Endodermal cell (in vitro differentiated cells): ENCODE results near the gene KRT2. TPM values are rescaled to one million over a fixed set of nuclear protein-coding genes. Genes with fewer than 3 reads are reported as not detected.
A peak's percentile ranks its signal among the peaks of the same experiment; 100 is the strongest.

Experiments
- DNase-seq: peaks from one replicate; pipeline ENCODE4 v3.0.0-alpha.2; 2017
- H3K27ac ChIP-seq: 2 replicates; pipeline ENCODE4 v1.5.1; 2013; ENCODE audit warnings: mild to moderate bottlenecking, low read depth, low read length, moderate library complexity
- H3K27me3 ChIP-seq: 2 replicates; pipeline ENCODE4 v1.6.1; 2013; ENCODE audit warnings: mild to moderate bottlenecking, low read length, moderate library complexity; ENCODE audit not compliant: insufficient read depth, control insufficient read depth, poor library complexity, severe bottlenecking
- H3K36me3 ChIP-seq: 2 replicates; pipeline ENCODE4 v1.7.0; 2013; ENCODE audit warnings: mild to moderate bottlenecking, low read length, moderate library complexity; ENCODE audit not compliant: control insufficient read depth, insufficient read depth
- H3K4me1 ChIP-seq: one replicate; pipeline ENCODE4 v1.7.0; 2013; ENCODE audit warnings: low read length; ENCODE audit not compliant: control insufficient read depth, insufficient read depth
- H3K4me3 ChIP-seq: 2 replicates; pipeline ENCODE4 v1.5.1; 2013; ENCODE audit warnings: mild to moderate bottlenecking, low read length, moderate library complexity
- H3K9ac ChIP-seq: 2 replicates; pipeline ENCODE4 v1.6.1; 2013; ENCODE audit warnings: mild to moderate bottlenecking, low read length, moderate library complexity; ENCODE audit not compliant: poor library complexity, severe bottlenecking; ENCODE audit errors: extremely low read depth
- H3K9me3 ChIP-seq: 2 replicates; pipeline ENCODE4 v1.6.1; 2013; ENCODE audit warnings: mild to moderate bottlenecking, low read length, moderate library complexity; ENCODE audit not compliant: control insufficient read depth
- H3K27ac Mint-ChIP-seq: 2 replicates; pipeline ENCODE4 v1.8.0; 2020; ENCODE audit warnings: mixed read lengths
- H3K27me3 Mint-ChIP-seq: 2 replicates; pipeline ENCODE4 v1.8.0; 2021; ENCODE audit warnings: mild to moderate bottlenecking, mixed read lengths; ENCODE audit not compliant: insufficient read depth
- H3K36me3 Mint-ChIP-seq: 2 replicates; pipeline ENCODE4 v1.8.0; 2020; ENCODE audit warnings: low read depth, mixed read lengths
- H3K4me1 Mint-ChIP-seq: 2 replicates; pipeline ENCODE4 v1.8.0; 2020; ENCODE audit warnings: mixed read lengths
- H3K4me3 Mint-ChIP-seq: 2 replicates; pipeline ENCODE4 v1.8.0; 2020; ENCODE audit warnings: mild to moderate bottlenecking, moderate library complexity, mixed read lengths
- H3K9me3 Mint-ChIP-seq: 2 replicates; pipeline ENCODE4 v1.8.0; 2020; ENCODE audit warnings: mild to moderate bottlenecking, mixed read lengths
- CTCF ChIP-seq: fragments of 200-600 bp; sonication (generic); conservative IDR thresholded peaks from 2 replicates; pipeline ENCODE4 v1.5.0; 2021; ENCODE audit warnings: antibody characterized with exemption, mild to moderate bottlenecking
- WGBS, 2 experiments: methylation state at CpG; one replicate each; pipeline versions ENCODE4 v1.1.5 to v1.1.7; 2013; ENCODE audit warnings: missing lambda C conversion rate in 2 of 2, mixed read lengths in 1 of 2; ENCODE audit not compliant: insufficient coverage in 1 of 2, insufficient read length in 1 of 2; 5-methylcytosine and 5-hydroxymethylcytosine counted together
- total RNA-seq, 2 donors: library from RNA; stranded (reverse); fragmentation: NEBNext Ultra II Directional in 1 of 2; extraction: Animal tissue kit (Norgen Biotek cat#: 25700) in 1 of 2; gene quantifications; 2 replicates in 1 of 2; 3 replicates in 1 of 2; pipeline ENCODE4 v1.2.1, GENCODE V29; 2021

Gene KRT2
- total RNA-seq, 2 donors from 2014 or later, result not detected

GRCh38 chr12:52617403-52617785 is 34.6 kb downstream of the KRT2 start:
- 94 to 95% methylated on average over 7 of the region's 7 CpGs for WGBS, 2 experiments
- peaks cover 77% of the 10 kb centered on the region for H3K27me3 Mint-ChIP-seq
- no peak overlapping the region for H3K4me3 ChIP-seq

GRCh38 chr12:52616680-52617402 is 35.2 kb downstream of the KRT2 start:
- Histone ChIP-seq H3K27ac (no peak overlapping the region), H3K4me1 (peaks cover 18% of the 10 kb centered on the region), H3K36me3 (no peaks in the 10 kb centered on the region), H3K9ac (no peak overlapping the region), H3K4me3 (no peak overlapping the region), H3K9me3 (no peaks in the 10 kb centered on the region), H3K27me3 (peaks cover 57% of the 10 kb centered on the region)
- no peak overlapping the region for H3K27ac Mint-ChIP-seq
- 91 to 92% methylated on average over 10 of the region's 10 CpGs for WGBS, 2 experiments
- no peak overlapping the region for H3K4me3 Mint-ChIP-seq
- peaks cover 81% of the 10 kb centered on the region for H3K27me3 Mint-ChIP-seq
- H3K36me3 Mint-ChIP-seq, result no peaks in the 10 kb centered on the region
- no peaks in the 10 kb centered on the region for H3K9me3 Mint-ChIP-seq
- H3K4me1 Mint-ChIP-seq, result peaks cover 14% of the 10 kb centered on the region
- DNase-seq, result peak; percentile 34
- TF ChIP-seq CTCF, result no peak

More at GRCh38 chr12:52617403-52617785, 34.6 kb downstream of the KRT2 start:
- TF ChIP-seq CTCF, result no peak
- H3K27me3 ChIP-seq, result peaks cover 55% of the 10 kb centered on the region
- no peak overlapping the region for H3K27ac Mint-ChIP-seq
- H3K36me3 Mint-ChIP-seq, result no peaks in the 10 kb centered on the region
- no peak overlapping the region for H3K27ac ChIP-seq
- no peaks in the 10 kb centered on the region for H3K9me3 Mint-ChIP-seq
- H3K36me3 ChIP-seq, result no peaks in the 10 kb centered on the region
- H3K4me1 Mint-ChIP-seq, result peaks cover 13% of the 10 kb centered on the region
- peak; percentile 35 for DNase-seq
- H3K4me3 Mint-ChIP-seq, result no peak overlapping the region
- no peaks in the 10 kb centered on the region for H3K9me3 ChIP-seq
- H3K4me1 ChIP-seq, result peaks cover 12% of the 10 kb centered on the region
- H3K9ac ChIP-seq, result no peak overlapping the region

- Histone ChIP-seq H3K36me3 (no peaks in the 10 kb centered on the region), H3K4me3 (no peak overlapping the region), H3K4me1 (peaks cover 20% of the 10 kb centered on the region), H3K9ac (no peak overlapping the region), H3K9me3 (no peaks in the 10 kb centered on the region), H3K27me3 (peaks cover 66% of the 10 kb centered on the region), H3K27ac (no peak overlapping the region)
- TF ChIP-seq CTCF, result no peak
- 94 to 100% methylated on average over 8 to 9 of the region's 9 CpGs for WGBS, 2 experiments
- no peak overlapping the region for H3K4me3 Mint-ChIP-seq
- H3K4me1 Mint-ChIP-seq, result peaks cover 14% of the 10 kb centered on the region
- H3K36me3 Mint-ChIP-seq, result no peaks in the 10 kb centered on the region
- no peaks in the 10 kb centered on the region for H3K9me3 Mint-ChIP-seq
- peaks cover 90% of the 10 kb centered on the region for H3K27me3 Mint-ChIP-seq
- H3K27ac Mint-ChIP-seq, result no peak overlapping the region
- peak; percentile 41 for DNase-seq
These were observed 36.1 kb downstream of the KRT2 start for GRCh38 chr12:52615912-52616311.
